SKM-1 (cell line): Measurements from ENCODE around the gene CELF4.

Experiments
- DNase-seq: peaks from one replicate; lab custom pipeline; 2025; ENCODE audit not compliant: unreplicated experiment; lab: John Stamatoyannopoulos, UW

CELF4 gene

DNA sequence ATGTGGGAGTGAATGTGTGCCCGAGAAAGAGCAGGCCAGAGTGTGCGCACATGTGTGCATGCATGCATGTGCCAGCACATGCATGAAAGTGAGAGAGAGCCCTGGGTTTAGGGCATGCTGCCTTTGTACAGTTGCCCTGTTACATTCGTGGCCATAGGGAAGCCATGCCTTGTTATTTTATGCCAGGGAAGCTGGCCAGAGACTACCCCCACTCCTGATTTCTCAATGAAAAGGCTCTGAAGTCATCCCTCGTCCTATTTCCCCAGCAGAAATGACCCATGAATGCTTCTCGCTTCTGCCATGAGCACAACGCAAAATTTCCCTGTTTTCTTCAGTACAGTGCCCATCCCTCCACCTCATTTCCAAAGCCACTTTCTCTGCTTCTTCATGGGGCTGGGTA, 143.0 kb downstream of the CELF4 start:
- no peak for DNase-seq

- no peak for DNase-seq
Measured at GRCh38 chr18:37422116-37422515, 143.5 kb downstream of the CELF4 start.

DNA sequence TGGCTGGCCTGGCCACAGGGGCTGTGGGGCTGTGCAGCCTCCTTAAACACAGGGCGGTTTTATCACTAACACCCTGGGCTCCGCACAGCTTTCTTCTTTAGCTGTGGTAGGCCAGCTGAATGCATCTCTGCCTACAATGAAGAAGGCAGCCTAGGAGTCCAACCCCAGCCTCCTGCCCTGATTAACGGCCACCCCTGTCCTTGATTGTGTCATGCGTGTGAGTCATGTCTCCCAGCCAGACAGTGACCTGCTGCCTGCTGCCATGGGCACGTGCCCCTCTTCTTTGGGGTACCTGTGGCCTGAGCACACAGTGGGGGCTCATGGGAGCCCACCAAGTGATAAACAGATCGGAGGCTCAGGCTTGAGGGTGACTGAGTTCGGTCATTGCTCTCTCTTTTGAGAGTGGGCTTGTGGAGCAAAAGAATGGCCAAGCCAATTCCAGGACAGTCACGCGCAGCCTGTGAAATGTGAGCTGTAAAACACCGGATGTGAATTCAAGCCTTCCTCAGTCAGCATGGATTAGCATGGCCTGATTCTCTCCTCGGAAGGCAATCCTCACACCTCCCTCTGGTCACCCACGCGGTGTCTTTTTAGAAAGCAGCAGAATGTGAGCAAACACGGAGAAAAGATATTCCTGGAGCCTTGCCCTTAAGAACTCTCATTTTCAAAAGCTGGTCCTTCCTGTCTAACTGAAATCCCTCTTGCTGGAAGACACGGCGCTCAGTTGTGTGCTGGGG, 144.1 kb downstream of the CELF4 start:
- no peak for DNase-seq

DNA sequence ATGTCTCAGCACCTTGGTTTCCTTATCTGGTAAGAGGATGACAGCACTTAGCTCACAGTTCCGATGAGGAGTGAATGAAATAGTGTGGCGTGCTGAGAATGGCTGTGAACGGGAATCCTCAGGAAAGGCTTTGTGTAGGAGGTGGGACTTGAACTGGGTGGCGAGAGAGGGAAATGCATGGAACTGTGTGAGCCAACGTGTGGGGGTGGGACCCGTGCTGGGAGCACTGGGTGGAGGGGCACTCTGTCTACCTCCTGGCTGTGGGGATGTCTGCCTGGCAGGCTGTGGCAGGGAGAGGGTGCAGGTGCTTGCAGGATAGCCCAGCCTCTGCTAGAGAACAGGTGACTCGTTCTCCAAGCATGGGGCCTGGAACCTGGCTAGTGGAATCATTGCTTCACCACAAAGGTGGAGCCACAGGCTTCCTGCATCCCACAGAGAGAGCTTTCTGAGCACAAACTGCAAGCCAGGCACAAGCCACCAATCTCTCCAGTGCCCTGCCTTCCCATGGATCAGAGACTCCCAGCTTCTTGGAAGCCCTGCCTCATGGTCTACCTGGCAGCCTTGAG, 145.2 kb downstream of the CELF4 start:
- no peak for DNase-seq

- no peak for DNase-seq
Measured at GRCh38 chr18:37419866-37420265, 145.7 kb downstream of the CELF4 start.

DNA sequence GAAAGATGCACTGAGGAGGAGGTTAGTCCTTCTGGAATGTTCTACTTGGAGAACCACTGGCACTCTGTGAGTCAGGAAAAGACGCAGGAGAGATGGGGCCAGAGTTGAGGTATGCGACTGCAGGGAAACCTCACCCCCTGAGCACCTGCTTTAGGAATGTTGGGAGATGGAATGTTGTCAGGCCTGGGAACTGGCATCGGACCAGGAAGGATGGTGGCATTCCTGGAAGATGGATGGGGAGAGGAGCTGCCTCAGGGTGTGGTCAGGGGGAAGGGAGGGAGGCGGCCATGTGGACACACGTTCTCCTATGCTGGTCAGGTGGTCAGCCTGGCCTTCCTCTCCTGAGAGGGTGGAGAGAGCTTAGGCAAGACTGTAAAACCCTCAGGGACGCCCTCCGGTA, 146.3 kb downstream of the CELF4 start:
- no peak for DNase-seq

- no peak for DNase-seq
Measured at GRCh38 chr18:37414816-37415215, 150.8 kb downstream of the CELF4 start.

DNA sequence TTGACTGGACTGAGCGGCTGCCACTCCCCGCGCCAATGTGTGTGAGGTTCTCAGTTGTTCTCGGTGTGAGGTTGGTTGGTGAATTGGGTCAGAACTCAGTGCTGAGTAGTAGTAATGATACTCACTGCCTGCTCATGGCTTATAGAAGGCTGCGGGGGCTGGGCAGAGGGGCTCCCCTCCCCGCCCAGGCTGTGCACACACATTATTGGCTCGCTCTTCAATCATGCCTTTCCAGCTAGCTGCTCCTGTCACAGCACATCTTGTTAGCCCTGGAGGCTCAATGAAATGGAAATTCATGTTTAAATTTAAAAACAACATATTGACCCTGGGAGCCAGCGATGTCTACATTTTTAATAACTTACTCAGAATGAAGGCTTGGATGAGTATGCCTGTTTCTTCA, 152.8 kb downstream of the CELF4 start:
- DNase-seq: no peak

- DNase-seq: no peak
Measured at GRCh38 chr18:37412333-37412732, 153.3 kb downstream of the CELF4 start.

- no peak for DNase-seq
Measured at GRCh38 chr18:37409878-37410277, 155.7 kb downstream of the CELF4 start.

GRCh38 chr18:37408676-37409265, 156.8 kb downstream of the CELF4 start:
- DNase-seq: no peak

- no peak for DNase-seq
Measured at GRCh38 chr18:37407571-37407970, 158.0 kb downstream of the CELF4 start.

- DNase-seq: no peak
Measured at GRCh38 chr18:37405772-37406171, 159.8 kb downstream of the CELF4 start.

DNA sequence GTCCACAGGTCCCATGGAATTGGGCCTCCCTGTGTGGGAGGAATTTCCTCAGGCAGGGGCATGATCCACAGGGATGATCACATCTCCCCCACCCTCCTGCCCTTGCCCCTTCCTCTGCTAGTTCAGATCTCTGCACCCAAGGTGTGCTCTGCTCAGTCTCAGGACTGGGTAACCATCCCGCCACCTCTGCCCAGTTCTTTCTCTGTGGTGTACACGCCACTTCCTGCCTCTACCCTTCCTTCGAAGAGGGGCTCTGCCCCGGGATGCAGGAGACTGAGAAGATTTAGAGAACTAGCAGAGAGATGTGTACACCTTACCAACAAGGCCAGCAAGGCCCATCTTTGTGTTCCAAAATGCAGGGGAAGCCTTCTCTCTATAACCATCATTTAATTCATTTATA, 160.4 kb downstream of the CELF4 start:
- no peak for DNase-seq

DNA sequence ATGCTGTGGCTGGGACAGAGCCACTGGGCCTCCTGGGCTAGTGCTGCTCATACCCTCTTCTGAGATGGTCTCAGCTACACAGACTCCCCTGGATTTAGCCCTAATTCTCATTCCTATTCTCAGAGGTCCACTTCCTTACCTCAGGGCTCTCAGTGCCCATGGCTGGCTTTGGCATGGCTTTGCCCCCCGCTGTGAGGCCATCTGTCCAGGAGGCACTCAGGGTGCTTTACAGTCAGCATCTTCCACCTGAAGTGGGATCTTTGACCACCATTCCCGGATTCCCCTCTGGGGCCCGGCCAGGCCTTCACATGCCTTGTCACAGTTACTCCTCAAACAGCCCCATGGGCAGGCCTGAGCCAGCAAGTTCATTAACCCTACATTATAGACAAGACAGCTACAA, 161.8 kb downstream of the CELF4 start:
- DNase-seq: no peak

DNA sequence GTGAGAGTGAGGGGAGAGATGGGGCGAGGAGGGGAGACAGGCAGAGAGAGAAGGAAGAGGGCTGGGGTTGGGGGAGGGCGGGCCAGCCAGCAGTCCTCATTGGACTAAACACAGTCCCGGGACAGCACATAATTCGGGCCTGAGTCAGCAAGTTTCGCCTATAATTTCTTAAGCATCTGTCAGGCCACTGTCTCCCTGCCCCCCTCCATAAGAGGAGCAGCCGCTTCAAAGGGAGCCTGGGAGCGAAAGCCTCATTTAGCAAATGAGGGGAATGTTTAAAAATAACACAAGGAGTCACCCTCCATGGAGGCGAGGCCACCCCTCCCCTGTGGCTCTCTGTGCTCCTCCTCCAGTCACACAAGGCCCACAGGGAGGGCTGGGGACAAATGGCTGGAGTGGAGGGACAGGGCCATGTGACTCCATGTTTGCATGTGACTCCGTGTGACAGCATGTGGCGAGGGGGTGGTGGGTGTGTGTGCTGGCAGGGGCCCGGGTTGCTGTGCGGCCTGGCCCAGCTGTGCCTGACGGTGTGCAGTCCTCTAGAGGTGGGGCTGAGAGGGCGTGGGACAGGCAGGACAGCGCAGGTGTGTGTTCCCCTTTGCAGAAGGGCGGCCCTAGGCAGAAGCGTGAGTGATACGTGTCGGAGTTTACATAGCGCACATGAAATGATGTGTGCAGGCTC, 162.4 kb downstream of the CELF4 start:
- no peak for DNase-seq

DNA sequence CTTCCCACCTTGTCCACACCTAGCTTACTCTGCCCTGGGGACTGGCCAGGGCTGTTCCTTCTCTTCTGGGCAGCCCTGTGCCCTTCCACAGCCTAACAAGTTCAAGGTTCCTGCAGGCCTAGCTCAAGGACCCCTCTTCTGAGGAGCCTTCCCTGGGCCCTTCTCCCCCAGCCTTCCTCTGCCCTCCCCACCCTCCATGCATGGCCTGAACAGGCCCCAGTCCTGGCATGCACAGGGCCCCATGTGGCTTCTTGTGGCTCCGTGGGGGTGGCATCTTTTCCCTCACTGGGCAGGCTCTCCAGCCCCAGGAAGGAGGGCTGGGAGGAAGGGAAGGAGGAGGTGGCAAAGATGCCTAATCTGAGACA, 162.9 kb downstream of the CELF4 start:
- DNase-seq: no peak

DNA sequence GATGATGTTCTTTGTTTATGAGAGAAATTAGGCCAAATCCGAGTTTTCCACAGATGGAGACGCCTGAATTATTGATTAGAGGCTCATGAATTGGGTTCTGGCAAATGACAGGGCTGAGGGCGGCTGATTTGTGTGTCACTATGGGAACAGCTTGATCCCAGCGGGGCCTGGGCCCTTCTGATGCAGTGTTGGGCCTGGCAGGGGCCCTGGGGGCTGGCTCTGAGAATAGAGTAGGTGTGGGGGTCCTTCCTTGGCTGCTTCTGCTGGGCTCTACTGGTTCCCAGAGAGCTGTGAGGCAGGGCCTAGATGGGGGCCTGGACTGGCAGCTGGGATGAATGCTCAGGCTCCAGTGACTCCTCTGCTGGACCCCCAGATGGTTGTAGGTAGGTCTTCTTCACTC, 164.8 kb downstream of the CELF4 start:
- no peak for DNase-seq

- DNase-seq: no peak
Measured at GRCh38 chr18:37398248-37398920, 167.2 kb downstream of the CELF4 start.

DNA sequence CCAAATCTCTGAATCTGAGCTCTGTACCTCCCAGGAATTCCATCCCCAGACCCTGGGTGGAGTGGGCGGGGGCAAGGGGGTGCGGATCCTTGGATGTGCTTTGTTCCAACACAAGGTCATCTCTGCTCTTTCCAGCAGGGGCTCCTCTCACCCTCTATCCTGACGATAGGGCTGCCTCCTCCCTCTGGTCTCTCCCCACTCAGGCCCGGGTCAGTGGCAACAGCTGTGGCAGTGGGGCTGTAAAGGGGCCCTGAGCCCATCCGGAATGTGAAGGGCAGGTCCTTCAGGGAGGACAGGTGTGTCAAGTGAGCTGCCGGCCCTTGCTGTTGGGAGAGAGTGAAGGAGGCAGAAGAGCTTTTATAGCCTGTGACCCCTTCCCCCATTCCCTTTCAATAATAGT, 167.8 kb downstream of the CELF4 start:
- DNase-seq: no peak

DNA sequence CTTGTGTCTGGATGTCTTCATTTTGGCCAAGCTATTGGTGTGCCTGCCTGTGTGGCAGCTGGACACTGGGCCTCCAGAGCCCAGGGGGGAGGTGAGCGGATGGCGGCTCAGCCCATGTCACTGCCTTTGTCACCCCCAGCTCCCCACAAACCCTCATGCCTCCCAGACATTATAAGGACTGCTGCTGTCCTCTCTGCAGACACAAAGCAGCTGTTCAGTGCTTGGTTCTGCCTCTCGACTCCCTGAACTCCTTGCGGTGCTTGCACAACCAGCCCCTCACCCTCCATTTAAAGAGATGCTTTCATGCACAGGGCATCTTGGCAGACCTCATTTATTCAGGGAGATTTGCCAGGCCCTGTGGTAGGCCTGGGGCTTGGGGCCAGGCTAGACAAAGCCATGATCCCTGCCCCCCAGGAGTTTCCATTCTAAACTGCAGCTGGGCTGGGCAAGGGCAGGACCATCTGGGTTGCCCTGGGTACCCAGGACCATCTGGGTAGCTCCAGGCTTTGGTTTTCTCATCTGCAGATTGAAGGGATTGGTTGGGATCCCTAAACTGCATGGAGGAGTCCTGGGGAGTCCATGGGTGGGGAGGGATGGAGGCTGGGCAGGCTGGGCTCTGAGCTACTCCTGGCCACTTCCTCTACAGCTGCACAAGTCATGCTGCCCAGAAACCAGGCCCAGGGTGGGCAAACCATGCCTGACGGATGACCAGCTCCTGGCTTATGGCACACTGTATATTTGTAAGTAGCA, 168.5 kb downstream of the CELF4 start:
- no peak for DNase-seq
